HG03432 (cell line): ENCODE results near the gene ADM.

ENCODE experiments used
- ATAC-seq: cut with Tn5 transposase; IDR thresholded peaks from one replicate; pipeline ENCODE4 v1.9.1; 2021; ENCODE audit warnings: mild to moderate bottlenecking, moderate library complexity; ENCODE audit not compliant: unreplicated experiment

The ADM gene

GRCh38 chr11:10308201-10308954 lies 3.5 kb downstream of the ADM start:
- ATAC-seq, result no peak

GRCh38 chr11:10309163-10310093 lies 4.6 kb downstream of the ADM start:
- no peak for ATAC-seq

- no peak for ATAC-seq
Observed at GRCh38 chr11:10310301-10310841, 5.5 kb downstream of the ADM start.

GRCh38 chr11:10311802-10312201 lies 6.9 kb downstream of the ADM start:
- ATAC-seq, result no peak

GRCh38 chr11:10314199-10315072 lies 9.6 kb downstream of the ADM start:
- ATAC-seq, result peak; percentile 66

GRCh38 chr11:10315083-10315482 lies 10.2 kb downstream of the ADM start:
- no peak for ATAC-seq

- peak; percentile 23 for ATAC-seq
Observed at GRCh38 chr11:10317151-10317755, 12.4 kb downstream of the ADM start.

GRCh38 chr11:10317776-10318526 lies 13.1 kb downstream of the ADM start:
- peak; percentile 70 for ATAC-seq

GRCh38 chr11:10318527-10318802 lies 13.6 kb downstream of the ADM start:
- no peak for ATAC-seq

- ATAC-seq, result no peak
Observed at GRCh38 chr11:10319702-10320558, 15.1 kb downstream of the ADM start.

- no peak for ATAC-seq
Observed at GRCh38 chr11:10320736-10321465, 16.0 kb downstream of the ADM start.

- ATAC-seq, result no peak
Observed at GRCh38 chr11:10322401-10322800, 17.5 kb downstream of the ADM start.

- peak; percentile 61 for ATAC-seq
Observed at GRCh38 chr11:10322830-10323792, 18.2 kb downstream of the ADM start.

GRCh38 chr11:10323793-10324170 lies 18.9 kb downstream of the ADM start:
- no peak for ATAC-seq

- ATAC-seq, result no peak
Observed at GRCh38 chr11:10324474-10324873, 19.6 kb downstream of the ADM start.

- no peak for ATAC-seq
Observed at GRCh38 chr11:10325277-10326011, 20.6 kb downstream of the ADM start.
